HTERT RPE-1 (cell line): ENCODE measurements around the gene SH3TC1.

Experiments used
- in situ Hi-C: fragments of 300-500 bp; cut with MboI; formaldehyde crosslinking; loops from 4 replicates; pipeline ENCODE4 v1.14.3; 2020; ENCODE audit warnings: low sequenced_read_pairs

The SH3TC1 gene

DNA sequence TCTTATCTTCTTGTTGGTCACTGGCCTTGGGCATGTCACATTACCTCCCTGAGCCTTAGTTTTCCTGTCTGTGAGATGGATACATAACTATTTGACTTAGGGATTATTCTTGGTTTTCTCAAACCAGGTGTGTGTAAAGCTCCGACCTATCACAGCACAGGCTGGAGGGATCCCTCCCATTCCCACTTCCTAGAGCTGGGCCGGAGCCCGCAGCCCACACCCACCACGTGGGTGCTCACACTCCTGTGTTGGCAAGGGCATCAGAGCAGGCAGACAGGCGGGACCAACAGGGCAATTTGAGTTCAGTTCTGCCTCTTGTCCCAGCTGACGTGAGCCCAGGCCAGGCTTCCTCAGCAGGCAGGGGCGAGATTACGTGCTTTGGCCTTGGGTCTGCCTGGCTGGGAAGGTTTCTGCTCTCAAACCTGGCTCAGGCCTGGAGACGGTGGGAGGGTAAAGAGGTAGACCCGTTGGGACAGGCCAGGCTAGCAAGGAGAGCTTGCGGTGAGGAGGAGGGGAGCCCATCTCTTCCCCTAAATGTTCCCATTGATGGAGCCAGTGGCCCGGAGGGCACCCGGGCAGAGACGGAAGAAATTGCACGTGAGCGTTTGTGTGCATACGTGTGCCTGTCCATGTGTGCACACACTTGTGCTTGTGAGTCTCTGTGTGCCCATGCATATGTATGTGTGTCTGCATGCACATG is 734 bp upstream of the SH3TC1 start:
- in situ Hi-C loops, result no loop called here

DNA sequence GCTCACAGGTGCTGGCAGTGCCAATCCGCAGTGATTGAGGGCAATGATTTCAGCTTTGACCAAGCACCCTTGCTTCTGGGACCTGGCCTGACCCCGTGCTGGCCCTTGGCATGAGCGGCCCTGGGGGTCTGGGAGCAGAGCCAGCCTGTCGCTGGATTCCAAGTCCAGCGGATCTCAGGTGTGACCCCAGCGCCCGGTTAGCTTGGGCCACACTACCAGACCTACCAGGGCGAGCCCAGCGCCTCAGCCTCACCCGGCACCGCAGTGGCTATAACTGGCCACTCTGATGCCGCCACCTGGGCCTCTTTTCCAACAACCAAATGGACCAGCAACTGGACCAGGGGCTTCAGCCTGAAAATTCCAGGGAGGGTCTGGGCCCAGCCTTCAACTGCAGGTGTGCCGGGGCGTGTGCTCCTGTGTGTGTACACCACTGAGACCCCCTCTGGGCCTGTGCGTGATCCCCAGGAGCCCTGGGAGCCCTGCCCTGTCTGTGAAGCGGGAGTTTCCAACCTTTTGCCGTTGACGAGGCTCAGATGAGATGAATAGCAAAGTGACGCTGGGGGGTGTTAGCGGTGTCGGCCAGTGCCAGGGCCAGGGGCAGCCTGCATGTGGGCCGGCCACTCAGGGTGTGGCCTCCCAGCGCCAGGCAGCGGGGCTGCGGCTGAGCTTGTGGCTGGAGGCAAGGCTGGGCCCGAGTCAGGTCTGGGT is 658 bp downstream of the SH3TC1 start:
- in situ Hi-C loops, result no loop called here

- in situ Hi-C loops, result no loop called here
These were observed 1.3 kb downstream of the SH3TC1 start for GRCh38 chr4:8200302-8200975.

- in situ Hi-C loops, result no loop called here
These were observed 2.3 kb downstream of the SH3TC1 start for GRCh38 chr4:8201321-8201781.

DNA sequence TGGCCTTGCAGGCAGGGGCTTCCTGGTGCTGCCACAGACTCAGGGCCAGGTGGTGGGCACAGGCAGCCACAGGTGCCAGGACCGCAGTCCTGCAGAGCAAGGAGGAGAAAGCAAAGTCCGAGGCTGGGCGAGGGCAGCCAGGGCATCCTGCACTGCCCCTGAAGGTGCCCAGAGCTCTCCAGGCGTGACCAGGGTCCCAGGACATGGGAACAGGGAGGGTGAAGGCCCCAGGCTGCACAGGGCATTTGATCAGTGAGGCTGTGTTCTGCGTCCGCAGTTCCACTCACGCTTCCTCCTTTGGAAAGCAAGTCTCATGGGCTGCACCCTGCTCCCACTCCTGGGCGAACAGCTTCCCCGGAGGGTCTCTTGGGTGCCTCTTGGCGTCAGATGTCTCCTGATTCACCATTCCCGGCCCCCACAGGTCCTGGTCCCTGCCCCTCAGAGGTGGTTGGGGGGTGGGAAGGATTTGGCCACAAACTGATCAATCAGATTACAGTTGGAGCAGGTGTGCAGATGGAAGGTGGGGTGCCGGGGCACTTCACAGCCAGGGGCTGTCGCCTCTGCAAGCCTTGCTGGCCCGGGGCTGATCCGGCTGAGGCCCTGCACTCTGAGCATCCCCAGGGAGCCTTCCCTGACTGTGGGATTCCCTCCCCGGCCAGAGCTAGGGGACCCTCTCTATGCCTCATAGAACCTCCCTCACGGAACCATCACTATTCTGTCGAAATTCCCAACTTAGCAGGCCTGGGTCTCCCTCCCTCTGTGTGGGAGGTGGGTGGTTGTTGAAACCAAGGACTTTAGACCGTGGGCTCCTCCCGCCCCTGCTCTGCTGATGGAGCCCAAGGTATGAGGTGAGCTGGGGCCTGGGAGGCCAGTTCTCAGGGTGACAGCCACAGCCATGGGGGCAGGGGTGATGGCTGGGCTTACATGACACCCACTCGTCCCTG is 3.3 kb downstream of the SH3TC1 start:
- in situ Hi-C loops, result no loop called here

DNA sequence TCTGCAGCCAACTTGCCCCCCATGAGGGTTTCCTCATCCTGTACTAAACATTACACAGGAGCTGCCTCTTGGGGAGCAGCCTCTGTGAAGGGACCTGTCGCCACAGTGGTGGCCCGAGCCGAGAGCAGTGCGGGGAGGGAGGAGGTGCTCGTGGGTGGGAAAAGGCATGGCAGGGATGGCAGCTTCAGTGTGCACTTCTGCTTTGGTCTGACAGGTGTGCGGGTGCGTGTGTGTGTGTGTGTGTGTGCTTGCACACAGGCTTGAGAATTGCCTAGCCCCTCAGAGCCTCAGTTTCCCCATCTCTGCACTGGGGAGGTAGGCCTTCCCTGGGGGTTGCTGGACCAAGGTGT is 3.9 kb downstream of the SH3TC1 start:
- in situ Hi-C loops, result no loop called here

- in situ Hi-C loops, result no loop called here
These were observed 4.7 kb downstream of the SH3TC1 start for GRCh38 chr4:8203817-8204216.

DNA sequence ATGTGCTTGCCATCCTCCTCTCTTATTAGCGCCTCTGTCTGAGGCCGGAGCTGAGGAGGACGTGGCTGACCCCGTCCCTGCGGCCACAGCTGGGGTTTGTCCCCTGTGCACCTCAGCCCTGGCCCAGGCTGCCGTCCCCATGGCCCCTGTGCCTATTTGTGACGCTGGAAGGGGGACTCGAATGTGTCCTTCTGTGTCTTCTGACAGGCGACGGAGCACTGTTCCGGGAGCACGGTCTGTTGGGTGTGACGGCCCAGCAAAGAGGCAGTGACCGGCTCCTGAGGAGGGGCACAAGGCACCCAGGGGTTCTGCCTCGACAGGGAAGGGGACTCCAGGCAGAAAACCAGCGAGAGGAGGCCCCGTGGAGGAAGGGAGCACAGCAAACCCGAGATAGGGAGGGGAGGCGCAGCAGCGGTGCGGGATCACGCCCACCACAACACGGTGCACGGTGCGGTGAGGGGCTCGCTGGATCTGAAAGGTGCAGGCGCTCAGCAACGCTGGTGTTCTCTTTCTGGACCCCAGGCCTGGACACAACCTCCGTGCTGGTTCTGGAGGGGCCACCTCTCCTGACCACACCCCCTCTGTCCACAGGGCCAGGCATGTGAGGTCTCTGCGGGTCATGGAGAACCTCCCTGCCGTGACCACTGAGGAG is 5.6 kb downstream of the SH3TC1 start:
- in situ Hi-C loops, result no loop called here

DNA sequence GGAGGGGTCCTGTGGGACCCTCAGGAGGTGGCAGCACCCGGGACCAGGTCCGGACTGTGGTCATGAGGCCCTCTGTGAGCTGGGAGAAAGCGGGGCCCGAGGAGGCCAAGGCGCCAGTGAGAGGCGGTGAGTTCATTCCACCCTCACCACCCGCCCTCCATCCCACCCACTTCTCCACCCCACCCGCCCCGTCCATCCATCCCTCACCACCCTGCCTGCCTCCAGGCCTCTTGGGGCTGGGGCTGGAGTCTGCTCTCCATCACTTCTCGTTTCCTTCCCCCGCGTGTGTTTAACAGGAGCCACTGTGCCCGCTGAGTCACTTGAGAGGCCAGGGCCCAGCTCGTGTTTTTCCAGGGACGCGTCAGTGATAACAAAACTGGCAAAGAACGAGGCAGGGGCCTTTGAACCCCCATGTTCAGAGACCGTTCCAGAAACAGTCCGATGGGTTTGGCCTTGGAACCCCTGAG is 6.2 kb downstream of the SH3TC1 start:
- in situ Hi-C loops, result no loop called here

GRCh38 chr4:8205749-8206611 is 6.9 kb downstream of the SH3TC1 start:
- in situ Hi-C loops, result no loop called here

DNA sequence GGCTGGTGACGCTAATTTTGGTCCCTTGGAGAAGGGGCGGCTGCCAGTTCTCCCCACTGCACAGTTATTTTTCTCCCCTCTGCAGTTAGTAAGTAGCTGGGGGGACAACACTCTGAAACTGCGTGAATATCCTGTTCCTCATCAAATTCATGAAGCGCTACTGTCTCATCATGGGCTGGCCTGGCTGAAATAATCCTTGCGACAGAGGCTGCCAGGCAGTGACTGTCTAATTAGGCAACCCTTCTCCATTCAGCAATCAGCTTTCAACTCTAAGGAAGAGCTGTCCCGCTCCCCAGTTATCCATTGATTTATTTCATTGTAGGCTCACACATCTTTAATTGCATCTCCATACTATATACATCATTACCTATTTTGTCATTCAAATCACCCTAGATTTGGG is 8.2 kb downstream of the SH3TC1 start:
- in situ Hi-C loops, result no loop called here

- in situ Hi-C loops, result no loop called here
These were observed 9.5 kb downstream of the SH3TC1 start for GRCh38 chr4:8208565-8208964.

DNA sequence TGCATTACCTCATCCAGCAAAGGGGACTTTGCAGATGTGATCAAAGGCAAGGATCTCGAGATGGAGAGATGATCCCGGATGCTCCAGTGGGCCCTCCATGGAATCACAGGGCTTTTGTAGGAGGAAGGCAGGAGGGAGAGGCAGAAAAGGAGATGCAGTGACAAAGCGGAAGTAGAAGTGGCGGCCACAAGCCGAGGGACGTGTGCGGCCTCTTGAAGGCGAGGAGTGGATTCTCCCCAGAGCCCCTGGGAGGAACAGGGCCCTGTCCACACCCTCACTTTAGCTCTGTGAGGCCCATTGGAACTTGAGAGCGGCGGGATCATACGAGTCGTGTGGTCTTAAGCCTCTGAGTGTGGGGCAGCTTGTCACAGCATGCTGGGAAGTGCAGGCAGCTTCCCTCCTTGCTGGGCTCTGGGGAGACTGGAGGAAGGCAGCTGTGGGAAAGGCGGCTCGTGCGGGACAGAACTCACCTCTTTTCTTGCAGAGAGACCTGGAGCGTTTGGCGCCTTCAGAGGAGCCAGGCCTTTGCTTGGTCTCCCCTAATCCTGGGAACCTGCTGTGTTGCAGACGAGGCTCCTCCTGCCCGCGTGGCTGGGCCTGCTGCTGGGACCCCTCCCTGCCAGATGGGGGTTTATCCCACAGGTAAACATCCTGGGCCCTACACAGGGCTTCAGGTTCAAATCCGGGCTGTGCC is 10.2 kb downstream of the SH3TC1 start:
- in situ Hi-C loops, result no loop called here

GRCh38 chr4:8210010-8210409 is 10.9 kb downstream of the SH3TC1 start:
- in situ Hi-C loops, result no loop called here

- in situ Hi-C loops, result no loop called here
These were observed 11.5 kb downstream of the SH3TC1 start for GRCh38 chr4:8210616-8211015.

DNA sequence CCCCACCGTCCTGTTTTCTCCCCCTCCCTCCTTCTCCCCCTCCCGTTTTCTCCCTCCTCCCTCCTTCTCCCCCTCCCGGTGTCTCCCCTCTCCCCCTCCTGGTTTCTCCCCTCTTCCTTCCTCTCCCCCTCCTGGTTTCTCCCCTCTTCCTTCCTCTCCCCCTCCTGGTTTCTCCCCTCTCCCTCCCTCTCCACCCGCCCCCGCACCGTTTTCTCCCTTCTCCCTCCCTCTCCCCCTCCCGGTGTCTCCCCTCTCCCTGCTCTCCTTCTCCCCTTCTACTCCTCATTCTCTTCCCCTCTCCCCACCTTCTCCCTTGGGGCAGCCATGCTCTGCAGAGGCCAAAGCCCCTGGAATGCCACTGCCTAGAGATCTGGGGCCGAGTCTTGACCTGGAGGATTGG is 12.2 kb downstream of the SH3TC1 start:
- in situ Hi-C loops, result no loop called here

DNA sequence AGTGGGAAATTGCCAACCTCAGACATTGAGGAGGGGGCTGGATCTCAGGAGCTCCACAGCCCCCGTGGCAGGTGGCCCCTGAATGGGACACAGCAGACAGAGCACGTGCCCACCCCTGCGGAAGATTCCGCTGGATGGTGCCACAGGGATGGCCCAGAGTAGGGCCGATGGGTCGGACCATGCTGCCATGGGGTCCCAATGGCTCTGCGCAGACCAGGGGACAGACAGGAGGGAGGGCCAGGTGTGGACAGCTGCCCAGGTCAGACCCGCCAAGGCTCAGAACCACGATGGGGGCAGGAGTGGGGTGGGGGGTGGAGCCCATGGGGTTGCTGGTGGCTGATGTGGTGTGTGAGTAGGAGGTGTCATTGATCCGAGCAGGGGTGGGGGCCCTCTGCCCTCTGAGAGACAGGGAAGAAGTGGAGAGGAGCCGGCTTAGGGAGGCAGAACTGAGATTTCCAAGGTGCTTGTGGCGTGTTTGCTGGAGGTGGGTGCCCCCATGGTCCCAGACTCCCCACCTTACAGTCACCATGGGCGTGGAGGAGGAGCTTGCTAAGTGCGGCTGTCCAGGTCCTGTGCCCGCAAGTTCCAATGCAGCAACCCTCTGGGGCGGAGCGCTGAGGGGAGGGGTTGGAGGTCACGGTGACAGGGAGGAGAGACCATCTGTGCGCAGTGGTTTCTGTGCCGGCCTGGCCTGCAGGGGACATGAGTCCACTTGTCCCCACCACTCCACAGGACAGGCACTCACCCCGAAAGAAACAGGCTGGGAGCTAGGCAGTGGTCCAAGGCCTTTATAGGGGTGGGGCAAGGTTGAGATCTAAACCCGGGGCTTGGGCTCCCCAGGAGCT is 12.9 kb downstream of the SH3TC1 start:
- in situ Hi-C loops, result no loop called here

GRCh38 chr4:8212622-8213021 is 13.5 kb downstream of the SH3TC1 start:
- in situ Hi-C loops, result no loop called here
